Lung (tissue), 12 donors: ENCODE results near the gene TXNRD2. TPM values are rescaled to one million over a fixed set of nuclear protein-coding genes. Genes with fewer than 3 reads are reported as not detected.

Experiments used
- ATAC-seq: fragments of 200-7000 bp; cut with Tn5 transposase; one replicate; pipeline ENCODE4 v1.9.1; 2020; ENCODE audit warnings: moderate number of reproducible peaks; ENCODE audit not compliant: insufficient read depth, low FRiP score
- DNase-seq, 3 donors: peaks; one replicate each; pipeline ENCODE4 v3.0.0-alpha.2; 2013 to 2017
- H3K27ac ChIP-seq, 2 donors: one replicate each; pipeline ENCODE4 v1.5.1; 2013; ENCODE audit warnings: mild to moderate bottlenecking in 2 of 2, moderate library complexity in 2 of 2, control low read depth in 1 of 2, inconsistent platforms in 1 of 2, low read depth in 1 of 2, low read length in 1 of 2
- H3K27me3 ChIP-seq, 3 donors: one replicate each; pipeline ENCODE4 v1.5.1; 2013; ENCODE audit warnings: low read length in 2 of 3; ENCODE audit not compliant: control insufficient read depth in 3 of 3, insufficient read depth in 3 of 3
- H3K36me3 ChIP-seq, 4 donors: one replicate each; pipeline ENCODE4 v1.5.1; 2013; ENCODE audit warnings: low read length in 4 of 4, mild to moderate bottlenecking in 1 of 4, moderate library complexity in 1 of 4; ENCODE audit not compliant: control insufficient read depth in 4 of 4, insufficient read depth in 4 of 4
- H3K4me1 ChIP-seq, 5 donors: one replicate each; pipeline ENCODE4 v1.5.1; 2013; ENCODE audit warnings: low read length in 5 of 5, mild to moderate bottlenecking in 2 of 5, moderate library complexity in 1 of 5; ENCODE audit not compliant: control insufficient read depth in 5 of 5, insufficient read depth in 5 of 5
- H3K4me3 ChIP-seq: one replicate; pipeline ENCODE4 v1.5.1; 2013; ENCODE audit warnings: mild to moderate bottlenecking, control low read depth, moderate library complexity
- H3K9ac ChIP-seq, 2 donors: one replicate each; pipeline ENCODE4 v1.5.1; 2013; ENCODE audit warnings: low read length in 2 of 2, control low read depth in 1 of 2; ENCODE audit not compliant: insufficient read depth in 1 of 2
- H3K9me3 ChIP-seq, 4 donors: one replicate each; pipeline ENCODE4 v1.5.1; 2013; ENCODE audit warnings: low read length in 3 of 4, mild to moderate bottlenecking in 1 of 4, moderate library complexity in 1 of 4; ENCODE audit not compliant: control insufficient read depth in 4 of 4, insufficient read depth in 3 of 4
- WGBS, 2 donors: extraction: QIAGEN DNeasy Blood & Tissue Kit; methylation state at CpG; one replicate each; pipeline ENCODE4 v1.1.7; 2013; 5-methylcytosine and 5-hydroxymethylcytosine counted together
- polyA plus RNA-seq, 2 donors: library from polyadenylated mRNA; stranded (reverse); fragments of 200-250 nt; gene quantifications; one replicate each; pipeline ENCODE4 v1.2.1, GENCODE V29; 2013
- total RNA-seq, 2 donors: library from RNA; depleted of rRNA in 1 of 2; stranded (reverse); fragments of >200 nt in 1 of 2; gene quantifications; one replicate each; pipeline ENCODE4 v1.2.1, GENCODE V29; 2014 to 2021
- TF ChIP-seq, protein P1 (sequence below): IDR thresholded peaks from 2 replicates; pipeline ENCODE4 v1.5.1; 2012; ENCODE audit warnings: mild to moderate bottlenecking; ENCODE audit errors: control extremely low read depth, extremely low read depth
- donor health status: control.
- donor health status: control.
- donor health status: Bipolar disorder and iron deficiency.
- donor health status: healthy.
- donor health status: DM: yes; HTN: yes; CAD: no.

TXNRD2 gene
- total and polyA plus RNA-seq, 4 donors, result 20.3 to 59.2 (median 32.2) TPM

DNA sequence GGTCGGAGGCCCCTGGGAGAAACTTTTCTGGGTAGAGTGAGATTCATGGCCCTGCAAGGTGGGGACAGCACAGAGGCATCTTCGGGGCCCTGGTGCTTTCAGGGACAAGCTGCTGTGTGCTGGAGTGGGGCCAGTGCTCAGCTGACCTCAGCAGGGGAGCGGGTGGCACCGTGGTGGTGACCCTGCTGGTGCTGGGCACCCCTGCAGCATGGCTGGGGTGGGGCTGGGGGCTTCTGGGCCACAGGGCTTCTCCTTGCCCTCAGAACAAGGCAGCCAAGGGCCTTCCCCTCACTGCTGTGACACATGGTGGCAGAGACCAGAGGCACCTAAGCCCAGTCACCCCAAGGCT lies 62.0 kb downstream of the TXNRD2 start:
- no peak overlapping the region for H3K4me3 ChIP-seq
- 84 to 91% methylated on average over 4 of the region's 4 CpGs for WGBS, 2 donors
- DNase-seq (peak in 1 of 3 donors; percentile 6), ATAC-seq (no peak)
- H3K36me3 ChIP-seq, result peaks cover 0 to 3% (median 0%) of the 10 kb centered on the region in 4 donors
- H3K4me1 ChIP-seq, result peaks cover 0 to 24% (median 4%) of the 10 kb centered on the region in 5 donors
- no peak overlapping the region for H3K9ac ChIP-seq
- H3K27me3 ChIP-seq, result no peaks in the 10 kb centered on the region
- H3K27ac ChIP-seq, result no peak overlapping the region
- TF ChIP-seq, protein P1, sequence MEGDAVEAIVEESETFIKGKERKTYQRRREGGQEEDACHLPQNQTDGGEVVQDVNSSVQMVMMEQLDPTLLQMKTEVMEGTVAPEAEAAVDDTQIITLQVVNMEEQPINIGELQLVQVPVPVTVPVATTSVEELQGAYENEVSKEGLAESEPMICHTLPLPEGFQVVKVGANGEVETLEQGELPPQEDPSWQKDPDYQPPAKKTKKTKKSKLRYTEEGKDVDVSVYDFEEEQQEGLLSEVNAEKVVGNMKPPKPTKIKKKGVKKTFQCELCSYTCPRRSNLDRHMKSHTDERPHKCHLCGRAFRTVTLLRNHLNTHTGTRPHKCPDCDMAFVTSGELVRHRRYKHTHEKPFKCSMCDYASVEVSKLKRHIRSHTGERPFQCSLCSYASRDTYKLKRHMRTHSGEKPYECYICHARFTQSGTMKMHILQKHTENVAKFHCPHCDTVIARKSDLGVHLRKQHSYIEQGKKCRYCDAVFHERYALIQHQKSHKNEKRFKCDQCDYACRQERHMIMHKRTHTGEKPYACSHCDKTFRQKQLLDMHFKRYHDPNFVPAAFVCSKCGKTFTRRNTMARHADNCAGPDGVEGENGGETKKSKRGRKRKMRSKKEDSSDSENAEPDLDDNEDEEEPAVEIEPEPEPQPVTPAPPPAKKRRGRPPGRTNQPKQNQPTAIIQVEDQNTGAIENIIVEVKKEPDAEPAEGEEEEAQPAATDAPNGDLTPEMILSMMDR, result no peak
- no peaks in the 10 kb centered on the region for H3K9me3 ChIP-seq

DNA sequence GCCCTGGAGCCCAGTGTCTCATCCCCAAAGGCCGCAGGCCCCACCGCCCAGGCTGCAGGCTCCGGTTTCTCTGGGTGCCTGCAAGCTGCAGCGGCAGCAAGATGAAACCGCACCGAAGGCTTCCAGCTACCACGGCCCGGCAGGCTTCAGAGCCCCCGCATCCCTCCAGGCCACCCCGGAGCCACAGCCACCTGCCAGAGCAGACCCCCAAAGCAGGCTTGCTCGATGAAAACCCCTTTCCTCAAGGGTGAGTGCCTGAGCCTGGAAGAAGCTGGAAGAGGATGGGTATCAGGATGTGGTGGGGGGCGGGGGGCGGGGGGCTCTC lies 62.4 kb downstream of the TXNRD2 start:
- no peak overlapping the region for H3K27ac ChIP-seq
- WGBS, 2 donors, result 96 to 98% methylated on average over 13 of the region's 13 CpGs
- TF ChIP-seq, protein P1, result no peak
- H3K4me3 ChIP-seq, result no peak overlapping the region
- no peak overlapping the region for H3K9ac ChIP-seq
- H3K4me1 ChIP-seq, result peaks cover 0 to 29% (median 4%) of the 10 kb centered on the region in 5 donors
- ATAC-seq, result no peak
- DNase-seq, result peak in 1 of 3 donors; percentile 4
- peaks cover 0 to 3% (median 0%) of the 10 kb centered on the region in 4 donors for H3K36me3 ChIP-seq
- H3K9me3 ChIP-seq, result no peaks in the 10 kb centered on the region
- no peaks in the 10 kb centered on the region for H3K27me3 ChIP-seq

DNA sequence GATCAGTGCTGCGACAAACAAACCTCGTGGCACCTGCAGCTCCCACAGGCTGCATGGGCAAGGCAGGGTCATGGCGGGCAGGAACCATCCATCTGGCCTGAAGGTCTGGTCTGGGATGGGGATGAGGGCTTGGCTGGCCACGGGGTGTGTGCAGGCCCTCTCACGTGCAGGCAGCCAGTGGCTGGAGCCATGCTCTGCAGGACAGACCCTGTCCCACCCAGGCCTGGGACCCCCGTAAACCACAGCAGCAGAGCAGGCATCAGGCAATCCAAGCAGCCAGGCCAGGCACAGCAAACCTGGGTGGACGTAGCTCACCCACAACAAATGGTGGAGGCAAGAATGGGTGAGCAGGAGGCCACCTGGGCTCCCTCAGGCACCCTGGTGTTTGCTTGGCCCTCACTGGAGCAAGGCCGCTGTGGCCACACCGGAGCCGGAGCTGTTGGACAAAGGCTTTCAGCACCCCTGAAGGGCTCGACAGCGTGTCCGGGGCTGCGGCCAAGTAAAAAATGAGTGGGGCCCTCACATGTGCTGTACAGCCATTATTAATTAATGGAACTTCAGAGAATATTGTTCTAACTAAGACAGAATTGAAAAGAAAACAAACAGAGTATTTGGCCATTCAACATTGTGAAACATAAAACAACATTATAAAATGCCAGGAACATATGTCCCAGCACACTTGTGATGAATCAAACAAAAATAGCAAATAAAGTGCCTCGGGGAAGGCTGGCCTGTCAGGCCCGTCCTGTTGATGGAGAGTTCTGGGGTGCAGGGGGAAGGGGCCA lies 63.0 kb downstream of the TXNRD2 start:
- Histone ChIP-seq H3K9ac (no peak overlapping the region), H3K36me3 (peaks cover 0 to 3% (median 0%) of the 10 kb centered on the region in 4 donors), H3K4me1 (peaks cover 0 to 32% (median 4%) of the 10 kb centered on the region in 5 donors), H3K4me3 (no peak overlapping the region), H3K27me3 (no peaks in the 10 kb centered on the region), H3K9me3 (no peaks in the 10 kb centered on the region), H3K27ac (no peak overlapping the region)
- TF ChIP-seq, protein P1, result no peak
- DNase-seq (no peak), ATAC-seq (no peak)
- 91 to 96% methylated on average over 16 of the region's 16 CpGs for WGBS, 2 donors
